Inflammatory macrophage treated with lipopolysaccharide for 1 hour (primary cell): ENCODE results near the gene TEKT2.

Experiments
- DNase-seq, 2 donors: peaks; one replicate each; pipeline ENCODE4 v3.0.0-alpha.2; 2020 to 2022

Gene TEKT2

DNA sequence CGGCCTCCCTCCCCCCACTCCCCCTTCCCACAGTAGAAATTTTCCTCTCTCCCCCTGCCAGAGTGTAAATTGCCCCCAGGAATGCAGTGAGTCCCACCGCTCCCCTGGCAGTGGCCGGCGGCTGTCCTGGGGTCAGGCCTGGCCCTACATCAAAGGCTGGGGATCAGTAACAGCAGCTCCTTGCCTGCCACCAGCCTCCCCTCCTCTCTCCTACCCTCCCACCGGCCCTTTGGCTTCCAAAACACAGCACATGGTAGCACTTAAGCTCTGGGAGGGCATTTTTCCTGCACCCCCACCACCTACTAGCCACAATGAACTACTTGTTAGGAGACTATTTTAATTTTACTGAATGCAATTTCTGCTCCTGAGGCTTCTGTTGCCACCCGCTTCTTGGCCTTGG lies 50.1 kb downstream of the TEKT2 start:
- DNase-seq = no peak

DNA sequence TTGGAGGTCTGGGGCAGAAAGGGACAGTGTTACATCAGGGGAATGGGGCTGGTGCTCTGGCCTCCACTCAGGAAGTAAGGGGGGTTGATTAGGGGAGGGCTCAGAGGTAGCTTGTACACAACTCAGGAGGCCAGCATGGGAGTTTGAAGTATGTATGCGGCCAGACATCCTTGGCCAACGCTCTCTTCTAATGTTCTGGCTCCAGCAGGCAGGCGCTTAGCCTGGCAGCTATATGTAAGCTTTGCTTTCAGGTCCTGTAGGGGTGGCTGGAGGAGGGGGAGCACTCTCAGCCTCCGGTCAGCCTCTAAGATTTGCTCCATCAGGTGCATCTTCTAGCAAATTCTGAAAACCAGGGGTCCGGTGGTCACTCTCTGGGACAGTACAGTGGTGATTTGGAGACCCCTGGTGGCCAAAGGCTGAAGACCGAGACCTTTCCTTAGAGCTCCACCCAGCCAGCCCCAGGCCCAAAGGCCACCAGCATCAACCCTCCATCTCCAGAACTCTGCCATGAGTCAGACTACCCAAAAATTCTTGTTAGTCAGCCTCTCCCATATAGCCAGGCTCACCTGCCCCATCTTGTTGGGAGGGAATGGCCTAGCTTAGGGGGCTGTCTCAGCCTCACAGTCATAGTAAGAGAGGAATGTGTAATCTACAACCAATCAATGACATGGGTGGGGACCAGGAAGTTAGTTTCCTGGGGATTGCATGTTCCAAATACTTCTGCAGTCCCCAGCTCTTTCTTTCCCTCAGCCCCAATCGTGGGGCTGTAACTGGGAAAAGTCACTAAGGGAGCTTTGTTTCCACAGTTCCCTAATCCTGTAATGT lies 50.8 kb downstream of the TEKT2 start:
- DNase-seq = peak in 1 of 2 donors; percentile 67

DNA sequence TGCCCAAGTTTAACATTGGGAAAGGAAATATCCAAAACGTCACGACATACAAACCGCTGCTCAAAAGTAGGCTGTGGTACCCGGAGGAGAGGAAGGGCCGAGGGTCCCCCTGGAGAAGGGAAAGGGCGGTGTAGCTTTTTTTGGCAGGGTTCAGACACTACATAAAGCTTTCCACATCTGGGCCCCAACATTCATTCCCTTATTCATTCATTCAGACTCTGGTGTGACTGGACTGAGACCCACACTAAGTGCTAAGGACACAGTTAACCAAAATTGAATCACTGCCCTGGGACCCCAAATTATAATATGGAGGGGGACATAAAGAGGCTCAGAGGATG lies 51.4 kb downstream of the TEKT2 start:
- no peak for DNase-seq

DNA sequence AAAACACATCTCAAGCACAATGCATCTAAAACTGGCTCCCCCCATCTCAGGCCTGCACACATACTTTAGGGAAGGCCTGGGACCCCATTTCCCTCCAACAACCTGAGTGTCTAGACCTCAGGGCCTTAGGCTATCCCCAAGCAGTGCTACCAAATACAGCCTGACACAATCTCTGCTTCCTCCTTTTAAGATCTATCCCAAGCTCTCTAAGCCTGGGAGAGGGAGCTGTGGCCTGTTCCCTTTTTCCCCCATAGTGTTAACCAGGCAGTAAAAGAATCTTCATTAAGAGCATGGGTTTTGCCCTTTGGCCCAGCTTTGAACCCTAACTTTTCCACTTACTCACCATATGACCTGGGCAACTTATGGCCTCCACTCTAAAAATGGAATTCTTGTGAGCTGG lies 51.9 kb downstream of the TEKT2 start:
- no peak for DNase-seq

DNA sequence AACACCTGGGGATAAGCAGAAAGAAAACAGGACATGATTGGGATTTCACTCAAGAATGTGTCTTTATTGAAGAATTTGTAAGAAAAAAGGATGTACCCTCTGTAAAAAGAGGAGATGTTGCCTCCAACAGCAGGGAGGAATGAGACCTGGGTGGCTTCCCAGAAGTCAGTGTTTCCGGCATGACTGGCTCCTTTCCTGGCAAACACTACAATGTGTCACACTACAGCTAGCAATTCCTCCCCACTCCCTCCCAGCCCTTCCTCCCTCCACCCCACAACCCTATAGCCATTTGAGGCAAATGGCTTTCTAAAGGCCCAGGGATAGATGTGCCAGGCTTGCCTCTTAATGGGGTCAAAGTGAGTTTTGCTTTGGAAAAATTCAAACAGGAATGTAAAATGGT lies 52.6 kb downstream of the TEKT2 start:
- DNase-seq = no peak

DNA sequence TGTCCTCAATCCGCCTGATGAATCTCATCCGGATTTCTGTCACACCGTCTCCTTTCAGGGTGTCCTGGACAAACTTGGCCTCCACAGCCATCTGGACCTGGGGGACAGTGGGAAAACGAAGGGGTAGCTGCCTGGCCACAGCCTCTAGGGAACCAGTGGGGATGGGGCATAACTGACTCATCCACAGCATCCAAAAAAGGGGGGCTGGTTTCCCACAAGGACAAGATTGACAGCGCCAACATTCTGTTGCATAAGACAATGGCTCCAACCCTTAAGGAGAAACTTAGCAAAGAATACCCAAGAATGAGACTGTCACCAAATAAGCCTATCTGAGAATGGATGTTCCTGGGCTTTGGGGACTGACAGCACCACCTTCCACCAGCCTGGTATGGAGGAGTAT lies 53.3 kb downstream of the TEKT2 start:
- DNase-seq = no peak

DNA sequence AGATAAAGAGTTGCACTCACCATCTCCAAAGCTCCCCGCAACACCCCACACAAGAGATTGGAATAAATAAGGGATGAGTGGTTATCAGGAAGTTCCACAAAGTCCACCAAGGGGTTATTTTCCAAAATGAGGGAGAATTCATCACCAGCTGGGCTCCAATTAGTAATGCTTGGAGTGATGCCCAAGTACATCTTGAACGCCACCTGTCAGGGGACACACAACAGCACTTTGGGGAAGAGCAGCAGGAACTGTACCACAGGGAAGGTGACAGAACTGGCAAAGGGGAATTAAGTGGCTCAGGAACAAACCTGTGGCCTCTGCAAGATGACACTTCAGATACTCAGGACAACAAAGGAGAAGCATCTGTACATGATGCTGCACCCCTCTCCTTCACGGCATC lies 53.9 kb downstream of the TEKT2 start:
- DNase-seq = no peak
